ENCODE measurements around the gene PXDN.
"Not testable (repeated sequence)": the region's sequence is repeated elsewhere in the genome, so short reads cannot be mapped to it uniquely, and the experiment has no call there.

PXDN gene

DNA sequence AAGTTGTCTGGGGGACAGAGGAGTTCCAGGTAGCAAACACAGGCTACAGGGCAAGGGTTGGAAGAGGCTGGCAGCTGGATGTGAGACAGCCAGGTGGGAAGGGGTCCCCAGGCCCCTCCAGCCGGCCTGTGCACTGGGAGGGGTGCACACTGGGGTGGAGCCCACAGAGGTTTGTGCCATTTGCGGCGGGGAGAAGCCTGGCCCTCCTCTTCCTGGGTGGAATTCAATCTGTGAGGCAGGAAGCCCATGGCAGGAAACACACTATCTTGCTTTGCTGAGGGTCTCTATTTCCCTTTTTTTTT is 63.3 kb downstream of the PXDN start:
- ATAC-seq = no peak

DNA sequence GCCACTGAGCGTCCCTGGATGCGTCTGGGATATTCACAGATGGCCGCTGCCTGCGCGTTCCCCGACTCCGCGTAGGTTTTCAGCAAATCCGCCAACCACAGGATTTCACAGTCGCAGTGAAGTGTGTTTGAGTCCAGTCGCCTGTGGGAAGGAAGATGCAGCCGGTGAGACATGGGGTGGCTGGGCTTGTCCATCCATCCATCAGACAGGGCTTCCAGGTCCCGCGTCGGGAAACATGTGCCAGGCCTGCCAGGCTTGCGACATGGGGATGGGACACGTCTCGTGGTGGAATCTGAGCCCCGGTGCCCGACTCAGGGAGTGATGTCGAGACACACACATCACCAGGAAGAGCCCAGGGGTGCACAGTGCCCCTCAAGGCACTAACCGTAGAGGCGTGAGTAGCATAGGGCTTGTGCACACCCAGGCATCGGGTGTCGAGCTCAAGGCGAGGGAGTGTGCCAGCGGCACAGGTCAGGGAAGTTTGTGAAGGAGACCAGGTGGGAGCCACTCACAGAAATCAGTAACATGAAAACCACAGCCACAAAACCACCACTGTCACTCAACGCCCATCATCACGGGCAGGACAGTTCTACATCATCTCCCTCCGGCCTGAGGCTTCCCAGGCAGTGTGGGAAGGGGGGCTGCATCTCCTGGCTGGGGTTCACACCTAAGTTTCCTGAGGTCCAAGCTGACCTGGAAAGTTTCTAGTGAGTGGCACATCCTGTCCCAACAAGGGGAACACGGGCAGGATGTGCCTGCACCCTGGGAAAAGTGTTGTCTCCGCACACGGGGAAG is 63.9 kb downstream of the PXDN start:
- ATAC-seq = no peak
- DNase-seq = no peak

More for the DNA sequence above, 63.3 kb downstream of the PXDN start:
- no peak for DNase-seq

DNA sequence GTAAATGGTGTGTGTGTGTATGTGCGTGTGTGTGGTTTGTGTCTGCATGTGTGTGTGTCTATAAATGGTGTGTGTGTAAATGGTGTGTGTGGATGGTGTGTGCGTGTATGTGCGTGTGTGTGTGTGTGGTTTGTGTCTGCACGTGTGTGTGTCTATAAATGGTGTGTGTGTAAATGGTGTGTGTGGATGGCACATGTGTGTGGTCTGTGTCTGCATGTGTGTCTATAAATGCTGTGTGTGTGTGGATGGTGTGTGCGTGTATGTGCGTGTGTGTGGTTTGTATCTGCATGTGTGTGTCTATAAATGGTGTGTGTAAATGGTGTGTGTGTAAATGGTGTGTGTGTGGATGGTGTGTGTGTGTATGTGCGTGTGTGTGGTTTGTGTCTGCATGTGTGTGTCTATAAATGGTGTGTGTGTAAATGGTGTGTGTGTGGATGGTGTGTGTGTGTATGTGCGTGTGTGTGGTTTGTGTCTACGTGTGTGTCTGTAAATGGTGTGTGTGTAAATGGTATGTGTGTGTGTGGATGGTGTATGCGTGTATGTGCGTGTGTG is 64.8 kb downstream of the PXDN start:
- not testable (repeated sequence) for ATAC-seq, DNase-seq

DNA sequence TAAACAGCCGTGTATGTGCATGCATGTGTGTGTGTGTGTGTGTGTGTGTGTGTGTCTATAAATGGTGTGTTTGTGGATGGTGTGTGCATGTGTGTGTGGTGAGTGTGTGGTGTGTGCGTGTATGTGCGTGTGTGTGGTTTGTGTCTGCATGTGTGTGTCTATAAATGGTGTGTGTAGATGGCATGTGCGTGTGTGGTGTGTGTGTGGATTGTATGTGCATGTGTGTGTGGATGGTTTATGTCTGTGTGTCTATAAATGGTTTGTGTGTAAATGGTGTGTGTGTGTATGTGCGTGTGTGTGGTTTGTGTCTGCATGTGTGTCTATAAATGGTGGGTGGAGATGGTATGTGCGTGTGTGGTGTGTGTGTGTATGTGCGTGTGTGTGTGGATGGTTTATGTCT is 65.2 kb downstream of the PXDN start:
- ATAC-seq, DNase-seq: not testable (repeated sequence)

DNA sequence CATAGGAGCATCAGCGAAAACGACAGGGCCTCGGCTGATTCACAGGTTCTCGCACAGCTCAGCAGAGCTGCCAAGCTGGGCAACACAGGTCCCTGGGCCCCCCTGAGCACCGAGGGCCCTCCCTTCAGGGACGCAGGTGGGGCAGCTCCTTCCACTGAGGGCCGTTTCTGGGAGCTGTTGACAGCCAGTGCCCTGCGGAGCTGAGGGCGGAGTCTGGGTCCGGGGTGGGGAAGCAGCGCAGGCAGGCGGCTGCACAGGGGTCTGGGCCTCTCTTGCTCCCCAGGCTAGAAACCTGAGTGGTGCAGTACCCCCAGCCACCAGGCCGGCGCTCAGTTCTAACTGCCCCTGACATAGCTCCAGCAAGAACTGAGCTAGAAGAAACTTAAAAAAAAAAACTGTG is 65.7 kb downstream of the PXDN start:
- DNase-seq (no peak), ATAC-seq (no peak)

DNA sequence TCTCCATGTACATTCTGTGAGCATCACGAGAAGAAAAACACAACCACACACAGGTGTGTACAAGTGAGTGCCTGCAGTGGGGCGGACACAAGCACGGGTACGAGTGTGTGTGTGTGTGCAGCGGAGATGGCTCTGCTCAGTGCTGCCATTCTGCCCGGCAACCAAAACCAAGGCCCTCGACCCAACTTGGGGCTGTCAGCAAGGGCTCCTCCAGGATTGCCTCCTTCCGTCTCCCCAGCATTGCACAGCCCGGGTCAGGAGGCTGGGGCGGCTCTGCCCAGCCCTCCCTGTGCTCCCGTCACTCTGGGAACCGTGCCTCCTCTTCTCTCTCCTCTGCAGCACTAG is 66.5 kb downstream of the PXDN start:
- ATAC-seq = no peak
- DNase-seq = no peak

DNA sequence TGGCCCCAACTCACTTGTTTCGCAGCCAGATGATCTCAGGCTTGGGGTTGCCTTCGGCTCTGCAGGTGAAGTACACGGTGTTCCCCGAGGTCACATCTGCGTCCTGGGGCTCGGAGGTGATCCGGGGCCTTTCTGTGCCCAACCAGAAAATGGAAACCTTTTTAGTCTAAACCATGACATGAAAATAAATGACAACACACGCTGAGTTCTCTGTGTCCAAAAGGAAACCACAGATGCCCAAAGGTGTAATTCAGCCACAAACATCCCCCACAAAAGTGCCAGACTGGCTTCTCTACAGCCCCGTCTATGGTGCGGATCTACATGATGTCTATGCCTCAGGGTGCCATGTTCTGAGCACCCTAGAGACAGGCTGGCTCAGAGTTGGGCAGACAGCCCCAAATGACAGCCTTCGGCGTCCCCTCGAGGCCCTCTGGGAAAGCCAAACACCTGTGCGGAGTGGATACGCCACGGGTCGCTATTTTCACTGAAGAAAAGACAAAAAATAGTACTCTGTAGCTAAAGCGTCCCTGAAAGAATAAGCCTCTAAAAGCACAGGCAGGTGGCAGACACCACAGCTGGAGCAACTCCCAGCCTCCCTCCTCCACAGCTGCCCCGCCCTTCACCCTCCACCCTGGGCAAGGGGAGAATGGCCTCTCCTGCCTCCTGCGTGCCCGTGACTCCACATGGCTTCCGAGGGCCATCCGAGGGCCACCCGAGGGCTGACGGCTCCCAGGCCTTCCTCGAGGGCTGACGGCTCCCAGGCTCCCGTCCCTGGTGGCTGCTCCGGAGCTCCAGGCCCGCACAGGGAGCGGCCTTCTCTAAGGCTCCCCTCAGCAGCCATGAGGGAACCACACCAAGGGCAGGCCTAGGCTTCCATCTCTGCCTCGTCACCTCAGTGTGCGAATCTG is 67.1 kb downstream of the PXDN start:
- DNase-seq (no peak), ATAC-seq (no peak)

DNA sequence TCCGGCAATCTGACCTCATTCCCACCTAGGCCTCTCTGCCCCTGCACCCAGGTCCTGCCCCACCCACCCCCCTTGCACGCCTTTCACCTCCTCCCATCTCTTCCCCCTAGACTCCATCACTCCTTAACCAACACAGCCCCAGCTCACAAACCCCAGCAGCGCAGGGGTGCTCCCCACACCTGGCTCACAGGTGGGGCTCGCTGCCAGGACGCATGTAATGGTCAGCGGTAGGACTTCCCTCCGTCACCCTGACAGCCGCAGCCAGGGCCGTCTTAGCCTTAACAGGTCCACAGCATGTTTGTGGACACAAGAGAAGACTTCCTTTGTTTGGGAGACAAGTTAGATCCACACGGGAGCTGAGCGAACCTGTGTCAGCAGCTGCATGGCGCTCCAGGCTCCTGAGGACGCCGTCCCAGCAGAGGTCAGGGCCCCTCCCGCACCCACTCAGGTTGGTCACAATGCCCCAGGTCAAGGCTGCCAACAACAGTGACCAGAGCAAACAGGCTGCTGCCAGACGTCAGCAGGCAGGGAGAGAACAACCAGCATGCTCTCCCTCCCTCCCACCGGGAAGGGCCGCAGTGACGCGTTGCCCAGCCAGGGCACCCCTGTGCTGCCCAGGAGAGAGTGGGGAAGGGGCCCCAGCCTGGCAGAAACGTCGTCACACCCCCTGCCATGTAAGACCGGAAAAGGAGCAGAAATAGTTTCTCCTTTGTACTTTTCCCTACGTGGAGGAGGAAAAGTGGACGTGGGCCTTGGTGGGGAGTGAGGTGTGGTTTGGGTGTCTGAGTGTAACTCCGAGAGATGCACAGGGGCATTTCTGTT is 68.0 kb downstream of the PXDN start:
- no peak for ATAC-seq
- DNase-seq = no peak

DNA sequence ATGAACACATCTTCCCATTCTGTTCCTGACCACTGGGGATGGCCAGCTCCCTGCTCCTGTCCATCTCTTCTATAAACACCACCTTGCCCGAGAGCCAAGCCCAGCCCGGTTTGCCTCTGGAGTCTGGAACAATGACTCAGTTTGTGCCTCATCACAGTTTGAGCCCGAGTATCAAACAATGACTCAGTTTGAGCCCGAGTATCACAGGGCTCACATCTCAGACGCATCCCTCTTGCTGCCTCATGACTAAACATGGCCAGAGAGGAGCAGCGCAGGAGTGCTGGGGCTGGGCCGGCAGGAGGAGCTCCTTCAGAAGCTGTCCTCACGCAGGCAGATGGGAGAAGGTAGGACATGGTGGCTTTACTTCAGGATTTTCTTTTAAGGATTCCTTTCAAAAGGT is 68.7 kb downstream of the PXDN start:
- no peak for DNase-seq
- no peak for ATAC-seq

DNA sequence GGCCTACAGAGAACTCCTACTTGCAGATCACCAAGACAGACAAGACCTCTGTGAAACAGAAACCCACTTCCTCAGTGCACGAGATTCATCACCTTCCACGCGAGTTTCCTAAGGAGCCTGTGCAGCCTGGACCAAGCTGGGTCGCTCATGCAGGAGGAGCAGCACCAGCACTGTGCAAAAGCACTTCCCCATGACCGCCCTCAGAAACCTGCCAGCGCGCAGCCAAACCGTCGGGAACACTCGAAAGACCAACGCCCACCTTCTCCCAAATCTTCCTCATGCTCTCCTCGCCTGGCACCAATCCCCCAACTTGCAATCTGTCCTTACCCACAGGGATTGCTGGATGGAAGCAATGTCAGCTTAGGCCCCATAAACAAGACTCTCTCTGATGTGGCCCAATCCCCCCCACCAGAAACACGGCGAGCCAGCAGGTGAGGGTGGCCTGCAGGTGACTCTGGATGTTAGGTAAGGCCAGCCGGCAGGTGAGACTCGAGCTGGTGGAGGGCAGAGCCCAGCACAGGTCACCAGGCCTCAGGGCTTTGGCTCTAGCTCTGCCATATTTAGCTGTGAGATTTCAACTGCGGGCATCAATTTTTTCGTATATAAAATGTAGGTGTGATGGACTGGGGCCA is 69.4 kb downstream of the PXDN start:
- ATAC-seq (no peak), DNase-seq (no peak)

DNA sequence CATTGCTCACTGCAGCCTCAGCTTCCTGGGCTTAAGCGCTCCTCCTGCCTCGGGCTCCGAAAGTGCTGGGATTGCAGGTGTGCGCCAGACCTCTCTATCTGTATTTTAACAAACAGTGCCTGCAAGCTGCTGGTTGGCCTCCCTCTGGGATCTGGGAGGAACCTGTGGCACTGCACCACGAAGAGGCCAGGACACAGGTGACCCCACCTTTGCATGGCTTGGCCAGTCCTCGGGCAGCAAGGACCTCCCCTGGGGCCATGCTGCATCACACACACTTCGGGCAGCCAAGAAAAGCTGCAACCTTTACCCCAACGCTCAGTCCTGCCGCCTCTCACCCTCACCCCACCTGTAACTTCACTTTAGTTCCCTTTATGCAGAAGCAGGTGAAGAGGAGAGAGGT is 70.0 kb downstream of the PXDN start:
- no peak for DNase-seq
- no peak for ATAC-seq

DNA sequence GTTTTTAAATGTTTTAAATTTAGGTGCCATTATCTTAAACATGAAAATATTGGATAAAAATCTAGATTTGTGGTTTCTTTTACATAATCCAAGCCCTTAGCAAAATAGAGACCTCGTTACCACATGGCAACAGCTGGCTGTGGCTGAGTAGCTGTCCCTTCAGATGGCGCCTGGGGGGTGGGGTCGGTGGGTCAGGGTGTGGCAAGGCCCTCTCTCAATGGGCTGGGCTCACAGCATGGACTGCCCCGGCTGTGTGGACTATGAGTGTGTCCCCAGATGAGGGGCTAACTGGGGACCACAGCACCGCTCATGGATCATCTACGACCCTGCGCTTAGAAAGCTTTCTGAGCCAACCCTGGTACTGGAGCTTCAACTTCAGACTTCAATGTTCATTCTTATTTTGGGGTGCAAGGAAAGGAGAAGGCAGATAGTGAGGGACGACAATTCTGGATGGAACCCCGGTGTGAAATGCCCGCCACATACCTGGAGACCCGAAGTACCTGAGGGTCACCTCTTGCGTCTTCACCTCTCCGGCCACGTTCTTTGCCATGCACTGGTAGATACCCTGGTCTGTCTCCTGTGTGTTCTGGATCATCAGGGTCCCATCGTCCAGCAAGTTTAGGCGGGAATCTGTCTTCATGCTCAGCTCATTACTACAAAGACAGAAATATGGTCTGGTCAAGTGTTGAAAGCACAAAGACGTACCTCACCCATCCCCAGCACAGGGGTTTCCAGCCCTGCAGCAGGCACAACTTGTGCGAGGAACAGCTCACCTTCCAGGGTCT is 71.0 kb downstream of the PXDN start:
- DNase-seq (no peak), ATAC-seq (no peak)

DNA sequence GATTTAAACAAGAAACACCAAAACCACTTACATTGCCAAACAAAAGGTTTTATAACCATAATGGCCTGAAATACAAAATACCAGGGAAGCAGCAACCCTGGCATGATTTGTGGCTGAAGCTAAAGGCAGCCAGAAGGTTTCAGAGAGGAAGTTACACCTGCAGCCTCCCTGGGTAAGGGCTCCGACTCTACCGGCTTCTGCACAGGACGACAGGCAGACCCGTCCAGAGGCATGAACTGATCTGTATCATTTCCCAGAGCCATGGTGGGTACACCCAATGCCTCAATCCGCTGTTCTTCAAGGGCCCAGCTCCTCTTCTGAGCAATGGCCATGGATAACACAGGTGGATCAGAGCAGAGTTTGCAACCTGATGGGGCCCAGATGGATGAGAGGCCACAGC is 71.6 kb downstream of the PXDN start:
- DNase-seq (no peak), ATAC-seq (no peak)

DNA sequence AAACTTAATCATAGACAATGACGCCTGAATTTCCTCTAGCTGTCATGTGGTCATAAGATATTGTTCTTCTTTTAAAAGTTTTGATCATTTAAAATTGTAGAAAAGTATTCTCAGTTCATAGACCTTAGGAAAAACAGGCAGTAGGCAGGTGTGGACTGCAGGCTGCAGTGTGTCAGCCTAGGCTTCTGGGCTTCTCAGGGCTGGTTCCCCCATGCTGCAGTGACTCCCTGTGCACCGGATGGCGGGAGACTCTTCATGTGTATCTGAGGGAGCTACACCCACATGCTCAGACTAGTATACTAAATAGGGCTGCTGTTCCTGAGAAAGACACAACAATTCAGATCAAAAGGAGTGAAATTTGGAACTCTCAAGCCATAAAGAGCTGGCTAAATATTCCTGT is 72.4 kb downstream of the PXDN start:
- no peak for ATAC-seq

DNA sequence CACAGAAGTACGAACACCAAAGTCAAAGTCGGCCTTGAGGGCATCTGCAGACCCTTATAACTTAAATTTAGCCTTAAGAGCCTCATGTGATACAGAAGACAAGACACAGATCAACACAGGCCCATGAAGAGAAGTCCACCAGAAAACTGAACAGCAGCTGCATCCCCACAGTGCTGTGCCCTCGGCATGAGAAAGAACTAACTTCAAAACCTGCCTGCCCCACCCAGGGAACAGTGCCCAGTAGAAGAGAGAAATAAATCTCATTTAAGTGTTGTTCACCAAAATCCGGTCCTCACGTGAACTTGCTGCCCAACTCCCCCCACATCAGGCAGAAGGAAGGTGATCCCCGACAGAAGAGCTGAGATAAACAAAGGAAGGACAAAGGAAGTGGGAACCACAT is 73.7 kb downstream of the PXDN start:
- ATAC-seq = no peak
- no peak for DNase-seq

More for the DNA sequence above, 72.4 kb downstream of the PXDN start:
- no peak for DNase-seq

DNA sequence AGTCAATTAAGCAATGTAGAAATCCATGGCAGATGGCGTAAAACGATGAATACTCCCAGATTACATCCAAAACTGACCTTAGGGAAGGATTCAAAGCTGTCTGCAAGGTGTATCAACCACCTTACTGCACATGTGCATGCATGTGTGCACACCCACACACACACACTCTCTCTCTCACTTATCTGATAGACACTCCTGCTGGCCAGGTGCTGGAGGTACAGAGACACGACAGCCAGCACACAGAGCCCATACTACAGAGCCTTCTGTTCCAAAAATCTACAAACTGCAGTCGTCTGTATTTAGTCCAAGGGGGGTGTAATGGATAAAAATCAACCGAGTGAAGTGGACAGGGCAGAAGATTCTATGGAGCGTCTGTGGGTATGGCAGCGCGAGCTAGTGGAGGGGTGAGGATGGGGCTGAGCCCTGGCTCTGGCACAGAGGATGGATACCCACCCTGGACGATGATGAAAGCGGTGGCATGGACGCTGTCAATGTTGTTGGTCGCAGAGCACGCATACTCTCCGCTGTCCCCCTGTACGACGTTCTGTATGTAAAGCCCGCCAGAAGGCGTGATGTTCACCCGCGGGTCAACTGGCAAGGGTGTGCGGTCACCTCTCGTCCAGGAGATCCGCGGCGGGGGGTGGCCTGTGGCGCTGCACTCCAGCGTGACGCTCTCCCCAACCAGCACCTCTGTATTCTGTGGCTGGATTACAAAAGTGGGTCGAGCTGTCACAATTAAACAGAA is 78.4 kb downstream of the PXDN start:
- DNase-seq (no peak), ATAC-seq (no peak)

DNA sequence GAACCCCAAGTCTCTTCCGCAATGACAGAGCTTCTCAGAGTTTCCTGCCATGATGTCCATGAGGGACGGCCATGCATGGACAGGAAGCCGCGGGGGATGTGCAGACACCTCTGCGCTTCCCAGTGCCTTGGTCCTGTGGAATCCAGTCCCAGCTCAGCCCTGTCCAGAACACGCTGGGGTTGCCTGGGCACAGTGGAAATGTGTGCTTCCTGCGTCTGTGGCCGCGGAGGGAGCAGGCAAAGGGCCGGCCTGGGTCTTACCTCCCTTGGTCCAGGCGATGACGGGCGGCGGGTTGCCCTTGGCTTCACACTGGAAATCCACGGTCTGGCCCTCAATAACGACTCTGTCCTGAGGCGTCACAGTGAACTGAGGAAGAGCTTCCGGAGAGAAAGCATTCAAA is 79.6 kb downstream of the PXDN start:
- no peak for ATAC-seq
- no peak for DNase-seq

DNA sequence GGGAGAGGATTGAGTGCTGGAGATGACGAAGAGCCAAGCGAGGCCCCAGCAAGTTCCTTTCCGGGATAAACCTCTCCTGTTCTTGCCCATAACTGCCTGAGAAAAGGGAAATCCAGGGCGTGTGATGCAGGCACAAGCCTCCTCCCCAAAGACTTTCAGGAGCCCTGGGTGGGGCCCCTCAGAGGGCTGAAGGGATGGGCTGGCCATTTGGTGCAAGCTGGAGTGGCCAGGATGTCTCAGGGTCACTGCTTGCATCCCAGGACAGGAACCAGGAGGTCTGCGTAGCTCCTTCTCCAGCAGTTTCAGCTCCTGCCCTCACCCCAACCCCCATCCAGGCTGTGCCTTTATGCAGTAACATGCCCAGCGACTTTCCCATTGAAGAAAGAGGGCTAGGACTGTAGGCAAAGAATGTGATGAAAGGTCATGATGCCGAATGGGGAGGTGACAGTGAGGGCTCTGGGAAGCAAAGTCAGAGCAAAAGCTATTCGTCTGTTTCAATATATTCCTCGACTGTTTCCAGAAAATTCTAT is 80.2 kb downstream of the PXDN start:
- ATAC-seq = no peak

DNA sequence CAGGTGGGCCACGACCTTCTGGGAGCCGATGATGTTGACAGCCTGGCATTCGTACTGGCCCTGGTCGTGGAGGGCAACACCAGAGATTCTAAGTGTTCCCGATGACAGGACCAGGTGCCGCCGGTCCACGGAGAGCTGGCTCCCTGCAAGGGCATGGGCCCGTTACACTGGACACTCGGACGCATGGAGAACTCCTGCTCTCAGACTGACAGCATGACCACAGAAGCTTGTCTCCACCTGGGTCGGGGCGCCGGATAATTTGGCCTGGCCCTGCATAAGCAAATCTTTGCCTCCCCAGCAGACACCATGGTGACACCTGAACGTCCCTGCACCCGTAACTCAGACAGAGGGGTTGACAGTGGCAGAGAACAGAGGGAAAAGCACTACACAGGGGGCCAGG is 80.7 kb downstream of the PXDN start:
- DNase-seq (no peak), ATAC-seq (no peak)

More for the DNA sequence above, 80.2 kb downstream of the PXDN start:
- no peak for DNase-seq

DNA sequence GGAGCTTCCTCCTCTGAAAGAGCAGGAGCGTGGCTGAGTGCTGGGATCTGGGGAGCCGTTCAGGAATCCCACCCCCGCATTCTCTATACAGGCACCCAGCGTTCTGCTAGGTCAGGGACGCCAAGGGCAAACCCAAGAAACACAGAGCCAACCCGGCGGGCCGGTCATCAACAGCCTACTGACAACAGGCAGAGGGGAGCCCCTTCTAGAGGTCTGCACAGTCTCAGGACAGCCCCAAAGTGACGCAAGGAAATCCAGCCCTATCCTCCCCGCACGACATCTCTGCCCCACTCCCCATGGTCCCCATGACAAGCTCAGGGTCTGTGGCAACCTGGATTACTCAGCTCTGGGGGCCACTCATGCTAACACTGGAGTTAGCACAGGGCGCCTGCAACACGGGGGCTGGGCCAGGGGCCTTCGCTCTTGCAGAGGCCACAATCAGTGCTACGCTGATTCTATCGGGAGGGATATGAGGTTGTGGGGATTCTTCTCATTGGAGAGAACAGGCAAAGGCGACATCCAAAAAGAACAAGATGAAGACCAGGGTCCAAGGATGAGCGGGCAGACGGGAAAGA is 81.6 kb downstream of the PXDN start:
- DNase-seq (no peak), ATAC-seq (no peak)
